Uterus (tissue), 2 donors: ENCODE measurements around the gene PFKFB3.

Experiments used
- CTCF ChIP-seq, 4 experiments: fragments of 200-600 bp in 2 of 4; fragments of 450-650 bp in 2 of 4; sonication (generic) in 2 of 4; IDR thresholded peaks; one replicate each; pipeline ENCODE4 v1.5.1; 2016 to 2019; ENCODE audit warnings: antibody characterized with exemption in 4 of 4, mild to moderate bottlenecking in 2 of 4, moderate library complexity in 1 of 4
- POLR2A ChIP-seq, 2 donors: fragments of 450-650 bp; IDR thresholded peaks; one replicate each; pipeline ENCODE4 v1.6.1; 2016; ENCODE audit warnings: antibody characterized with exemption in 2 of 2, mild to moderate bottlenecking in 1 of 2, moderate library complexity in 1 of 2

GRCh38 chr10:6299743-6300105 is 97.0 kb downstream of the PFKFB3 start:
- TF ChIP-seq CTCF (IDR thresholded peaks at IDR 0.05) = no peak
- no peak for TF ChIP-seq POLR2A (IDR thresholded peaks at IDR 0.05)
